ENCODE results near the gene MPPE1. TPM values are rescaled to one million over a fixed set of nuclear protein-coding genes. Genes with fewer than 3 reads are reported as not detected.

The MPPE1 gene
- total and polyA plus RNA-seq, 9 of the 15 experiments (the other 6 are each of a cell fraction or from before 2014, with no cell fraction given): 10.7 to 19.5 (median 13.3) TPM

DNA sequence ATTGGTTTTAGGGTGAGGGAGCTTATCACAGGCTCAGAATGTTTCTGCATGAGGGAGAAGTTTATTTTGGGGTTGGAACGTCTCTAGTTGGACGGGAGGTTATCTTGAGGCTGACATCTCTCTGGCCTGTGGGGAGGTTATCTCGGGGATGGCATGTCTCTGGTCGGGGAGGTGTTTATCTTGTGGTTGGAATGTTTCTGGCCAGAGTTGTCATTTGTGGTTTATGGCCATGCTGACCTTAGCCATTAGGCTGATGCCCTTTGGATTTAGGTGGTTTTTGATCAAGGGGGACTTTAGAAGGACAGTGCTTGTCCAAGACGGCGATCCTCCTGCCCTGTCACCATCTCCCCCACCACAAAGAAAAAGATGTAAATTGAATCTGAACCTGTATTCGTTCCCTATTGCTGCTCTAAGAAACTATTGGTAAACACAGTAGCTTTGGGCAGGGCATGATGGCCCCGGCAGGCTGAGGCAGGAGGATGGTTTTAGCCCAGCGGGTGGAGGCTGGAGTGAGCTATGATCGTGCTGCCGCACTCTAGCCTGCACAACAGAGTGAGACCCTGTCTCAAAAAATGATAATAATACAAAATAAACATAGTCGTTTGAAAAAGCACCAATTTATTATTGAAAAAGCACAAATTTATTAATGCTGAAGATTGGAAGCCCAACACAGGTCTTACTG, 17.8 kb upstream of the MPPE1 start (continued):
- TF ChIP-seq, protein P1, sequence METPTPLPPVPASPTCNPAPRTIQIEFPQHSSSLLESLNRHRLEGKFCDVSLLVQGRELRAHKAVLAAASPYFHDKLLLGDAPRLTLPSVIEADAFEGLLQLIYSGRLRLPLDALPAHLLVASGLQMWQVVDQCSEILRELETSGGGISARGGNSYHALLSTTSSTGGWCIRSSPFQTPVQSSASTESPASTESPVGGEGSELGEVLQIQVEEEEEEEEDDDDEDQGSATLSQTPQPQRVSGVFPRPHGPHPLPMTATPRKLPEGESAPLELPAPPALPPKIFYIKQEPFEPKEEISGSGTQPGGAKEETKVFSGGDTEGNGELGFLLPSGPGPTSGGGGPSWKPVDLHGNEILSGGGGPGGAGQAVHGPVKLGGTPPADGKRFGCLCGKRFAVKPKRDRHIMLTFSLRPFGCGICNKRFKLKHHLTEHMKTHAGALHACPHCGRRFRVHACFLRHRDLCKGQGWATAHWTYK (CRISPR knock-in tag; IDR thresholded peaks at IDR 0.05): no peak
- TF ChIP-seq CEBPG (CRISPR knock-in tag; IDR thresholded peaks at IDR 0.05) (no peak), CEBPG (tag; conservative IDR thresholded peaks at IDR 0.05 in 1 of 2, IDR thresholded peaks at IDR 0.05 in 1 of 2) (no peak), ZC3H4 (CRISPR knock-in tag; IDR thresholded peaks at IDR 0.05; ENCODE audit: borderline replicate concordance) (no peak), ZBTB17 (CRISPR knock-in tag; IDR thresholded peaks at IDR 0.05) (no peak), ZNF124 (CRISPR knock-in tag; IDR thresholded peaks at IDR 0.05) (no peak), ARID1B (IDR thresholded peaks at IDR 0.05) (peak; percentile 98), NFATC3 (IDR thresholded peaks at IDR 0.05) (0 out of 2 replicates have a peak, but pooled peaks have one; percentile 40), GTF2E2 (tag; IDR thresholded peaks at IDR 0.05) (no peak), ZFP36 (IDR thresholded peaks at IDR 0.05; ENCODE audit: low read depth, low read length, partially characterized antibody) (no peak), ILF3 (IDR thresholded peaks at IDR 0.05; ENCODE audit: borderline replicate concordance) (no peak), RBM15 (IDR thresholded peaks at IDR 0.05; ENCODE audit: insufficient read depth, low read length) (no peak), ASH1L (IDR thresholded peaks at IDR 0.05; ENCODE audit: borderline replicate concordance, low read depth, partially characterized antibody) (no peak), DACH1 (IDR thresholded peaks at IDR 0.05; ENCODE audit: partially characterized antibody) (peak; percentile 63), IFI16 (CRISPR knock-in tag; IDR thresholded peaks at IDR 0.05) (no peak)
- TF ChIP-seq, protein P2, sequence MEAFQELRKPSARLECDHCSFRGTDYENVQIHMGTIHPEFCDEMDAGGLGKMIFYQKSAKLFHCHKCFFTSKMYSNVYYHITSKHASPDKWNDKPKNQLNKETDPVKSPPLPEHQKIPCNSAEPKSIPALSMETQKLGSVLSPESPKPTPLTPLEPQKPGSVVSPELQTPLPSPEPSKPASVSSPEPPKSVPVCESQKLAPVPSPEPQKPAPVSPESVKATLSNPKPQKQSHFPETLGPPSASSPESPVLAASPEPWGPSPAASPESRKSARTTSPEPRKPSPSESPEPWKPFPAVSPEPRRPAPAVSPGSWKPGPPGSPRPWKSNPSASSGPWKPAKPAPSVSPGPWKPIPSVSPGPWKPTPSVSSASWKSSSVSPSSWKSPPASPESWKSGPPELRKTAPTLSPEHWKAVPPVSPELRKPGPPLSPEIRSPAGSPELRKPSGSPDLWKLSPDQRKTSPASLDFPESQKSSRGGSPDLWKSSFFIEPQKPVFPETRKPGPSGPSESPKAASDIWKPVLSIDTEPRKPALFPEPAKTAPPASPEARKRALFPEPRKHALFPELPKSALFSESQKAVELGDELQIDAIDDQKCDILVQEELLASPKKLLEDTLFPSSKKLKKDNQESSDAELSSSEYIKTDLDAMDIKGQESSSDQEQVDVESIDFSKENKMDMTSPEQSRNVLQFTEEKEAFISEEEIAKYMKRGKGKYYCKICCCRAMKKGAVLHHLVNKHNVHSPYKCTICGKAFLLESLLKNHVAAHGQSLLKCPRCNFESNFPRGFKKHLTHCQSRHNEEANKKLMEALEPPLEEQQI (IDR thresholded peaks at IDR 0.05): peak; percentile 74; the same call in 1 of the 2 replicates
- TF ChIP-seq, protein P3, sequence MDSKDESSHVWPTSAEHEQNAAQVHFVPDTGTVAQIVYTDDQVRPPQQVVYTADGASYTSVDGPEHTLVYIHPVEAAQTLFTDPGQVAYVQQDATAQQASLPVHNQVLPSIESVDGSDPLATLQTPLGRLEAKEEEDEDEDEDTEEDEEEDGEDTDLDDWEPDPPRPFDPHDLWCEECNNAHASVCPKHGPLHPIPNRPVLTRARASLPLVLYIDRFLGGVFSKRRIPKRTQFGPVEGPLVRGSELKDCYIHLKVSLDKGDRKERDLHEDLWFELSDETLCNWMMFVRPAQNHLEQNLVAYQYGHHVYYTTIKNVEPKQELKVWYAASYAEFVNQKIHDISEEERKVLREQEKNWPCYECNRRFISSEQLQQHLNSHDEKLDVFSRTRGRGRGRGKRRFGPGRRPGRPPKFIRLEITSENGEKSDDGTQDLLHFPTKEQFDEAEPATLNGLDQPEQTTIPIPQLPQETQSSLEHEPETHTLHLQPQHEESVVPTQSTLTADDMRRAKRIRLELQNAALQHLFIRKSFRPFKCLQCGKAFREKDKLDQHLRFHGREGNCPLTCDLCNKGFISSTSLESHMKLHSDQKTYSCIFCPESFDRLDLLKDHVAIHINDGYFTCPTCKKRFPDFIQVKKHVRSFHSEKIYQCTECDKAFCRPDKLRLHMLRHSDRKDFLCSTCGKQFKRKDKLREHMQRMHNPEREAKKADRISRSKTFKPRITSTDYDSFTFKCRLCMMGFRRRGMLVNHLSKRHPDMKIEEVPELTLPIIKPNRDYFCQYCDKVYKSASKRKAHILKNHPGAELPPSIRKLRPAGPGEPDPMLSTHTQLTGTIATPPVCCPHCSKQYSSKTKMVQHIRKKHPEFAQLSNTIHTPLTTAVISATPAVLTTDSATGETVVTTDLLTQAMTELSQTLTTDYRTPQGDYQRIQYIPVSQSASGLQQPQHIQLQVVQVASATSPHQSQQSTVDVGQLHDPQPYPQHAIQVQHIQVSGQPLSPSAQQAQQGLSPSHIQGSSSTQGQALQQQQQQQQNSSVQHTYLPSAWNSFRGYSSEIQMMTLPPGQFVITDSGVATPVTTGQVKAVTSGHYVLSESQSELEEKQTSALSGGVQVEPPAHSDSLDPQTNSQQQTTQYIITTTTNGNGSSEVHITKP (IDR thresholded peaks at IDR 0.05; ENCODE audit: partially characterized antibody): no peak
- TF ChIP-seq, protein P4, sequence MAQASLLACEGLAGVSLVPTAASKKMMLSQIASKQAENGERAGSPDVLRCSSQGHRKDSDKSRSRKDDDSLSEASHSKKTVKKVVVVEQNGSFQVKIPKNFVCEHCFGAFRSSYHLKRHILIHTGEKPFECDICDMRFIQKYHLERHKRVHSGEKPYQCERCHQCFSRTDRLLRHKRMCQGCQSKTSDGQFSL (CRISPR knock-in tag; IDR thresholded peaks at IDR 0.05): no peak
- TF ChIP-seq, protein P4 (tag; IDR thresholded peaks at IDR 0.05): no peak
